DMS53 treated with DMSO at 0.1 percent for 48 hours (cell line): Measurements from ENCODE around the gene ACOX3.
"Not testable (repeated sequence)": the region's sequence is repeated elsewhere in the genome, so short reads cannot be mapped to it uniquely, and the experiment has no call there.

Experiments
- DNase-seq: peaks from one replicate; lab custom pipeline; 2025; ENCODE audit not compliant: unreplicated experiment; lab: John Stamatoyannopoulos, UW

ACOX3 gene

DNA sequence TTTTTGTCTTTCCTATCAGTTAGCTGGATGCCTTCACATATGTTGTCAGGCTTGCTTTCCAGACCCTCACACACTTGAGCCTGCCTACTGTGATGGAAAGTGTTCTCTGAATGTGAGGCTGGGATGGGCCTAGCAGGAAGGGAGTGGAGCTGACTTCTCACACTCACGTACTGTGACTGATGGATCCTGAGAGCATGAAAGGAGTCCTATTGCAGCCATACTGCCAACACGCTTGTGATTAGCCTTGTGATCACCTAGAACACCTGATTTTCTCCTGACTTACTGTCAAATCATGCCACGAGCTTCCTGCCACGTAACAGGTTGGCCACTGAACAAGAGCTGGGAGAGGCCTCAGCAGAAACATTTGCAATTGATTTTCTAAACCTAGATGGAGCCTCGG, 49.9 kb downstream of the ACOX3 start:
- DNase-seq: no peak

DNA sequence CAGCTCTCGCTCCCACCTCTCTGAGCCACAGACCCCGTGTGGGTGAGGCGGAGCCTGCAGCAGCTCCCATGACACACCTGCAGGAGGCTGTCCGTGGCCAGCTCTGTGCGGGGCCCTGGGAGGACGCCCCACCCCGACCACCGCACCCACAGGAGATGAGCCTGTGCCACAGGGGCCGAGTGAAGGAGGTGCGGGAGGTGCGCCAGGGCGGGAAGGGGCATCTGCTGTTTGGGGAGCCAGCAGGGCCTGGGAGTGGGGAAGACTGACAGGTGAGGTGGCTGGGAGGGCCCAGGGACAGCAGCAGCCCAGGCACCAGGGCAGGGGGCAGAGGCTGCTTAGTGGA, 52.0 kb downstream of the ACOX3 start:
- DNase-seq: no peak

DNA sequence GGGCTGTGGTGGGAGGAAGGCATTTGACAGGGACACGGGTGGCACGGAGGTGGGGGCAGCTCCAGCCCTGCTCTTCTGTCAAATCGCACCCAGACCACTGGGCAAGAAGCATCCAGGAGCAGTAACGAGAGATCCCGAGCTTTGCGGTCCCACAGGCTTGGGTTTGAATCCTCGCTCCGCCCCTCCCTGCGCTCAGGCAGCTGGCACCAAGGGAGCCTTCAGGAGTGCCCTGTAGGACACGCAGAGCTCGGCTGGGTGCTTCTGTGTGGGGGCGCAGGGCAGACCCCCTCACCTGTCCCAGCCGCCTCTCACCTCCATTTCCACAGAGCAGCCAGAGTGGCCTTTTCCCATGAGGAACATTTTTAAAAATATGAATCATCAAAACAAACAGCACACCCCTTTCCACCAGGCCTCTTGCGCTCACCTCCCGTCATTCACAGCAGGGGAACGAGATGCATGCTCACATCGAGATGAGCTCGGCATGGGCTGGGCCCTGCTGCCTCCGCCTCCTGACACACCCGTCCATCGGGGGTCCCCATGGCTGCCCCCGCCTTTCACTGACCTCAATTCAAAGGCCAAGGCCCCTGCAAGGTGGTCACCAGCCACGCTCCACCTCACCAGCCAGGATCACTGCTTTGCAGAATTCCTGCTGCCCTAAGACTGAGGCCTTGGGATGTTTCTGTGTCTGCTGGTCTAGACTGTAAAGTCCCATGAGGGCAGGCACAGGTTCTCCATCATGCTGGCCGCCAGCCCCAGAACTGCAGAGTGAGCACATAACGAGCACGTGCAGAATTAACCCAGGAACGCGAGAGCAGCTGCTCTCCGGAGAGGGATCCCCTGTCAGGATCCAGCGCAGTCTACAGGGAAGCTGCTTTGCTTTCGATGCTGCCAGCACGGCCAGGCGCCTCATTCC, 52.7 kb downstream of the ACOX3 start:
- no peak for DNase-seq

DNA sequence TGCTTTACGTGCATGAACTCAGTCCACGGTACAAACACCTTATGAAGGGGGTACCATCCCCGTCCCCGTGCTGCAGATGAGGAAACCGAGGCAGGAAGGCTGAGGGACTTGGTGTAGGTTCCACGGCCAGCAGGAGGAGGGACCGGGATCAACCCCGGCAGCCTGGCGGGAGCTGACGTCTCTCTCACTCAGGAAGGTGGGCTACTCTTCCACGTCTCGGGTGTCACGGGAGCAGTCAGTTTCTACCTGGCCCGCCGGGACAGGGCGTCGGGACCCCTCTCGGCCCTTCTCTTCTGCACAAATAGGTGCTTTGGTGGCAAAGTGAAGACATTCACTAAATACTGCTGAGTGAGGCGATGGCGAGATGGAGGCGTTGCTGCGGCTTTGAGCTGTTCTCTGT, 53.3 kb downstream of the ACOX3 start:
- DNase-seq: no peak

DNA sequence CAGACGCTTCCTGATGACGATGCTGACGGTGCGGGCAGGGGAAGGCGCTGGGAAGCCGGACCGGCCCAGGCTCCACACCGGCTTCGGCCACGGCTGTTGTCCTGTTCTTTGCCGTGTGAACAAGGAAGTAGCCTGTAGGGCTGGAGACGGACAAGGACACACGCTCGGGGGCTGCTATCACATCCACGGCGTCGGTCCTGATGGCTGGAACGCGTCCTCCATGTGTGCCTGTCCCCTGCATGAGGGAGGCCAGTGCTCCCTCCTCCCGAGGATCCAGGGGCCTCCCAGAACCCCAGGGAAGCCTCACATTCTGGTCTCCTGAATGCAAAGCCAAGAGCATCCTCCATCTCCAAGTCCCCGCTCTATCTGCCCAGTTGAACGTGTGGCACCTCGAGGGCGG, 53.8 kb downstream of the ACOX3 start:
- no peak for DNase-seq

DNA sequence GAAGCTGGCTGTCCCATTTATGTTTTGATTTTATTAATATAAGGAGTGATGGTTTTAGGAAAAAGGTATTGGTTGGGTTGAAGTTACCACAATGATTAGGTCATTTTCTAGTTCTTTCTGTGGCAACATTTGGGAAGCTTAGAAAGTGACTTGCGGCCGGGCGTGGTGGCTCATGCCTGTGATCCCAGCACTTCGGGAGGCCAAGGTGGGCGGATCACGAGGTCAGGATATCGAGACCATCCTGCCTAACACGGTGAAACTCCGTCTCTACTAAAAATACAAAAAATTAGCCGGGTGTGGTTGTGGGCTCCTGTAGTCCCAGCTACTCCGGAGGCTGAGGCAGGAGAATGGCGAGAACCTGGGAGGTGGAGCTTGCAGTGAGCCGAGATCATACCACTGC, 54.4 kb downstream of the ACOX3 start:
- DNase-seq: not testable (repeated sequence)

DNA sequence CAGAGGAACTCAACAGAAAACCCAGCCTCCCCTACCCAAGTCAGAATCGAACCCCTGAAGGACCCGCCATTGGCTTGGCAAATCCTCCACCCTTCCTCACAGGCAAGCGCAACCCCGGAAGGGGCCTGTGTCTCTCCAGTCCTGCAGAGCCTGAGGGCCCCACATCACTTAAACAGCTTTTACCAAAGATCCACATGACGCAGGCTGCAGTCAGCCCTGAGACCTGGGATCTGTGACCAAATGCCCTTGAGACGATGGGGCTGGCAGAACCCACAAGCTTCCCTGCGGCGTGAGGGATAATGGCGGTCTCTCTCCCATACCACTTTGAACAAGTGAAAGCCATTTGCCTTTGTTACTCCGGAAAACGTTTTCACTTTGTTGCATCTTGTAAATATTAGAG, 54.9 kb downstream of the ACOX3 start:
- no peak for DNase-seq

DNA sequence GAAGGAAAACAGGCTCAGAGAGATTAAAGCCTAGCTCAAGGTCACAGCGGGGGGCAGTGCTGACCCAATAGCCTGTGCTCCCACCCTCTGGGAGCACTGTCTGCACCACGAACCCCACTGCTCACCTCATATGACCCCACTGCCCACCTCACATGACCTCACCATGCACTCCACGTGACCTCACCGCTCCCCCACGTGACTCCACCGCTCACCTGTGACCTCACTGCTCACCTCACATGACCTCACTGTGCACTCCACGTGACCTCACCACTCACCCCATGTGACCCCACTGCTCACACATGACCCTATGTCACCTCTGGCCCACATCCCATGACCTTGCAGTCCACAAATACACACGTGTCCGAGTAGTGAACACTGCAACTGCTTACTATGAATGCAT, 55.4 kb downstream of the ACOX3 start:
- DNase-seq: no peak

DNA sequence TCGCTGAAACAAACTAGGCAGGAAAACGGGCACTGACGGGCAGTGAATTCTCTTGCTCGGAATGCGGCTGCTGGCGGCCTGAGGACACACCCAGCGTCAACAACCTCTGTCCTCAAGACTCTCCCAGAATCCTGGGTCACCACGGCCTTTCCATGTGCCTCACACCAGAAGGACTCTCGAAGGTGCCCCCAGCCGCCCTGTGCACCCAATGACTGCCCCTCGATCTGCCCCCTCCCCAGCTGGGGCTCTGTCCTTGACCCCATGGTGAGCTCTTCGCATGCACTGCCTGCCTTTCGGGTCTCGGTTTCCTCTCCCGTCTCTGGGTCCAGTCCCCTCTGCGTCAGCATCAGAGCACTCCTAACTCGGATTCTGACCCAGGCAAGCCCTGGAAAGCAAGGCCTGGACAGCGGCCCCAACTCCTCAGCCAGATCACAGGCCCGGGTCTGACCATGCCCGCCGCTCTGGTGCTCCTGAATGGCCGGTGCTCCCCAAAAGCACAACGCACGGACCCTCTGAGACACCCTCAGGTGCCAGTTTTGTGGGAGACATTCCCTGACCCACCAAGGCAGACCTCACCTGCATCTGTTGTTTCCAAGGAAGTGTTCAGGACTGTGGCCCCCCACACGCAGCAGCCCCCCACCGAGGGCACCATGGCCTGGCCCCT, 56.0 kb downstream of the ACOX3 start:
- no peak for DNase-seq

DNA sequence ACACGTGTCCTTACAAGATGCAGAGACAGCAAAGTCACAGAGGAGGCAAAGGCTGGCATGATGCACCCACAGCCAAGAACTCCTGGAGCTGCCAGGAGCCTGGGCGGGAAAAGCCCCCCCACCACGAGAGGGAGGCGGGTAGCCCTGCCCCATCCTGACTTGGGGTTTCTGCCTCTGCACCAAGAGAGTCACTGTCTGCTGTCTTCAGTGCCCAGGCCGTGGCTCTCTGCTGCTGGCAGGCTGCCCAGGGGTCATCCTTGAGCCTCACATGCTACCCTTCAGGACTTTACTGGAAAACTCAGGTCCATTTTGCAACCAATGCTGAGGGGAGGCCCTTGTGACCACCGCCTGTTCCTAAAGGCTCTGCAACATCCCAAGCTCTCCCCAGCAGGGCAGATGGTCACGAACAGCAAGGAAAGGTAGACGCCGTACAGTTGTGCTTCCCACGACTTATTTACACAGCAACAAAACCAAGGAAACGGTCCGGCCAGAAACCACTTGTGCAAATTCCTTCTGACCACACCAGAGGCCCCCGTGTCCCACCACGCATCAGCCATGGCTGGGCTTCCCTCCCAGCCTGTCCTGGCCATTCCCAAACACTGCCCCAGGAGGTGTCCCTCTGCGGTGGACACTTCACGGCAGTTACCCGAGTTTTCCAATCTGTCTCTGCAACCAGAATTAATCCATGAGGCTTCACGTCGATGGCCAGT, 56.9 kb downstream of the ACOX3 start:
- DNase-seq: no peak

DNA sequence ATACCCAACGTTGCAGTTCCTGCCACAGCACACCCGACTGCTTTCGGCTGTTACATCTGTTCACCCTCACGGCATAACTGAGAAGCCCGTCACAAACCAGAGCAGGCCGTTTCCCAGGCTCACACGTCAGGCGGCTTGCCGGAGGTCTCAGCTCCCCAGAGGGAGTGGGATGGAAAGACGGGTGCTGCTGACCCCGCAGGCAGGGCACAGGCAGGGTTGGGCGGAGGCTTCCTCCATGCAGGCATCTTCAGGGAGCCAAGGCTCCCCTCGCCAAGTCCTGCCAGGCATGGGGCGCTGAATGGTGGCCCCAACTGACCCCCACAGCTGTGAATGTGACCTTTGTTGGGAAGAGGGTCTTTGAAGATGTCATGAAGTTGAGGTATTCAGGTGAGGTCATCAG, 57.5 kb downstream of the ACOX3 start:
- no peak for DNase-seq

DNA sequence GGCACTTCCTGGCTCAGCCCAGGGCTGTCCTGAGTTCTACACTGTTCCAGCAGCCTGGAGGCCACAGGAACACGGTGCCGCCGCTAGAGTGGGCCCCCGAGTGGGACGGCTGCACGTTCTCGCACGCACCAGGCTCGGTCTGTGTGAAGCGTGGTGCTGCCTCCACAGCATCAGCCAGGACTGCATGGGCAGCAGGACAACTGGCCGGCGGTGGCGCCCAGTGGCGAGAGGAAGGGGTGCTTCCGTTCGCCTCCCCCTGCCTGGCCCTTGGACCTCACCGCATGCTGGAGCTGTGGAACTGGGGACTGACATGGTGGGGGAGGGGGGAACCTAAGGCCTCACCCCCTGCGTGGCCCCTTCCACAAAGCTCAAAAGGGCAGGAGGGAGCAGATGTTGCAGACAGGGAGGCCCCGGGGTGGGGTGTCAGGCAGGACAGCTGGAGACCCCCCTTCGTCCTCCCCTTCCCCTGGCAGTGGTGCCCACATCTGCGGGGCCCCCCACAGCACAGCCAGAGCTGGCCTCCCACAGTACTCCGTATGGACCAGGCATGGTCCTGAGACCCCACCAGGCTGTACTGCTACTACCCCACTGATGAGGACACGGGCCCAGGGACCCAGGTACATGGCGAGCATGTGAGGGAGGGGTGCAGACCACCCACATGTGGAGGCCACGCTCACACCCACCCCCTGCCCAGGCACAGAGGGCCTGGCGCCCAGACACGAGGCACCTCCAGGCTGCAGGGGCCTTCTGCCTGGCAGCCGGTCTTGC, 58.5 kb downstream of the ACOX3 start:
- no peak for DNase-seq

DNA sequence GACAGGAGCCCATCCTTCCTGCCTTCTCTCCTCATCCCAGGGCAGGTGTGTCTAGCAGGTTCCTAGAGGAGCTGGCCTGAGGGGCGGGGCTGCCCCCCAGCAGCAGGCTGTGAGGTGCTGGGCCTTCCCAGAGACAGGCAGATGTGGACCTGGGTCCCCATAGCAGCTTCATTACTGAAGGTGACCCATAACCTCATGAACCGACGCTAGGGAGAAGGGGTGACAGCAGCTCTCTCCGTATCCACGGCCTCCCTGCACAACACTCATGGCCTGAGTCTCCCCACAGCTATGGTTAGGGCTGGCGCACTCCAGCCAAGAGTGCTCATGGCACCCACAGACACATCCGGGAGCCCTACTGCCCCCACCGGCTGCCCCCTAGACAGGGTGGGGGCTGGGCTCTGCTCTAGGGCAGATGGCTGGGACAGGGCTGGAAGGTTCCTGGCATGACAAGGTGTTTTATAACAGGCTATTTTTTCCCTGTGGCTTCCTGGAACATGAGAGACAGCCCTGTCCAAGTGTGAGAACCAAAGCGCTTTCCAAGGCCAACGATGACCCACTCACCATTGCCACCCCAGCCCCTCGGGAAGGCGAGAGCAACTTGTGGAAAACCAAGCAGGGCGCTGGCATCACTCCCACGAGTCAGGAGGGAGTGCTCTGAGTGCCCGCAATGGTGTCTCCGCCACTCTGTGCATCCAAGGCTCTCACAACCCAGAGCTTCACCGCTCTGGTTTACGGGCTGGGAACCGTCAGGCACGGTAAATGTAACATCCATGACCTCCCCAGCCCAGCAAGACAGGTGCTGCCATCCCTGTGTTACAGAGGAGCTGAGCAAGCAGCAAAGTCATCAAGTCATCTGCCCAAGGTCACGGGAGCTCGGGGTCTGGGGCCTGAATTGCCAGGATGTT, 59.8 kb downstream of the ACOX3 start:
- no peak for DNase-seq

DNA sequence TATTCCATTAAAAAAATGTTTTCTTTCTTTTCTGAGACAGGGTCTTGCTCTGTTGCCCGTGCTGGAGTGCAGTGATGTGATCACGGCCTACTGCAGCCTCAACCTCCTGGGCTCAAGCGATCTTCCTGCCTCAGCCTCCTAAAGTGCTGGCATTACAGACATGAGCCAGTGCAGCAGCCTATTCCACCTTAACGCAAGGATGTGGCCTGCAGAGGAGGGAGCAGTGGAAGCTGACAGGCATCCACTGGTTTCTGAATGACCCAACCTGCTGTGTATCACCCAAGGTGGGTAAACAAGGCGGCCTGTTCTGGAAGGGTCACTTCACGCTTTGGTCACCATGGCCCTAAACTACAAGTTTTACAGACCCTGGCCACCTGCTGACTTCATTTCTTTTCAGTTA, 60.8 kb downstream of the ACOX3 start:
- no peak for DNase-seq

DNA sequence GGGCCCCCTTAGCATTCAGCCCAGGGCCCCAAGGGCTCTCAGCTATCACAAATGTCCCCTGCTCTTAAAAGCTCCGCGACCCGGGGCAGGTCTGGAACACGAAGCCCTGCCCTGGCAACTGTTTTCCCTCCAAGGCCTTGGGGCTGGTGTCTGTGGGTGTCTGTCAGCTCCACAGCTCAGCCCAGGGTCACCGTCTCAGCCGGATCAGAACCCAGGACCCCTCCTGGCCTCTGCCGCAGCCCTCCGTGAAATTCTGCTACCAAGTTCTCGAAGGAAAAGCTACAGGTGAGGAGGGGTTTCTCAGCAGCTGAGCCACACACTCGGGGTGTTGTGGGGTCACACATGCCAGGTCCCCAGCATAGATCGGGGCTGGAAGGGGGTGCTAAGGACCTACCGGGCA, 61.2 kb downstream of the ACOX3 start:
- no peak for DNase-seq

DNA sequence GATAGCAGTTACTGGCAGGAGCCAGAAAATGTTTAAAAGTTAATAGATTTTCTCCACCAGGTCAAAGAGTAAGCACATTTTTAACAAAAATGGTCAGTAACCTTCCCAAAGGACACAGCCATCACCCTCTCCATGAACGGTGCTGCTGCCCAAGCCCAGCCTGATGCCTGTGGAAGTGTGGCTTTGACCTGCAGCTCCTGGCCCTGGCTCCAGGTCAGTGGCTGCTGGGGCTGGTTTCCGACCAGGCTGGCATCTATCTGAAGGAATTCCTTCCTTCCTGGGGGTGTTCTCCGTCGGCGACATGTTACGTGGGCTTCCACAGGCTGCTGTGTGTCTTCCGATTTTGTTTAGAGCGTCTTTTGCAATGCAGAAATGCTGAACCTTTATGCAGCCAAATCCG, 61.7 kb downstream of the ACOX3 start:
- no peak for DNase-seq

DNA sequence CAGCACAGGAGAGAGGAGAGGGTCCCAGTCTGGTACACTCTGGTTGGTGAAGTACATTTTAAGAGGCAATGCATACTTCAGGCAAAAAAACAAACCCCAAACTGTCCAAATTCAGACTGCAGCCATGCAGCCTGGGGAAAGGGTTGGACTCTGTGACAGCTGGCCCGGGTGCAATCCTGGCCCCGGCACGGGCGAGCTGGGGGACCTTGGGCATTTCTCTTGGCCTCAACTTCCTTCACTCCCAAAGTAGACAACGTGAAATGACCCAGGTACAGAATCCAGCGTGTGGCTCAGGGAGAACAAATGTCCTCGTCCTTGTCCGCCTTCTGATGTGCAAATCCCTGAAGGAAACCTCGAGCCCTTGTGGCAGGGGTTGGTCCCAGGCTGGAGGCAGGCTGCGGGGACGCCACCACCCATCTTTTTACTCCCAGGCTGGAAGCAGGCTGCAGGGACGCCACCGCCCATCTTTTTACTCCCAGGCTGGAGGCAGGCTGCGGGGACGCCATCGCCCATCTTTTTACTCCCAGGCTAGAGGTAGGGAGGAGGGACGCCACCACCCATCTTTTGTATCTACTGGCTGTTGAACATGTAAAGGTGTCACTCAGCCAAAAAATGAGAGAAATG, 62.3 kb downstream of the ACOX3 start:
- DNase-seq: no peak

DNA sequence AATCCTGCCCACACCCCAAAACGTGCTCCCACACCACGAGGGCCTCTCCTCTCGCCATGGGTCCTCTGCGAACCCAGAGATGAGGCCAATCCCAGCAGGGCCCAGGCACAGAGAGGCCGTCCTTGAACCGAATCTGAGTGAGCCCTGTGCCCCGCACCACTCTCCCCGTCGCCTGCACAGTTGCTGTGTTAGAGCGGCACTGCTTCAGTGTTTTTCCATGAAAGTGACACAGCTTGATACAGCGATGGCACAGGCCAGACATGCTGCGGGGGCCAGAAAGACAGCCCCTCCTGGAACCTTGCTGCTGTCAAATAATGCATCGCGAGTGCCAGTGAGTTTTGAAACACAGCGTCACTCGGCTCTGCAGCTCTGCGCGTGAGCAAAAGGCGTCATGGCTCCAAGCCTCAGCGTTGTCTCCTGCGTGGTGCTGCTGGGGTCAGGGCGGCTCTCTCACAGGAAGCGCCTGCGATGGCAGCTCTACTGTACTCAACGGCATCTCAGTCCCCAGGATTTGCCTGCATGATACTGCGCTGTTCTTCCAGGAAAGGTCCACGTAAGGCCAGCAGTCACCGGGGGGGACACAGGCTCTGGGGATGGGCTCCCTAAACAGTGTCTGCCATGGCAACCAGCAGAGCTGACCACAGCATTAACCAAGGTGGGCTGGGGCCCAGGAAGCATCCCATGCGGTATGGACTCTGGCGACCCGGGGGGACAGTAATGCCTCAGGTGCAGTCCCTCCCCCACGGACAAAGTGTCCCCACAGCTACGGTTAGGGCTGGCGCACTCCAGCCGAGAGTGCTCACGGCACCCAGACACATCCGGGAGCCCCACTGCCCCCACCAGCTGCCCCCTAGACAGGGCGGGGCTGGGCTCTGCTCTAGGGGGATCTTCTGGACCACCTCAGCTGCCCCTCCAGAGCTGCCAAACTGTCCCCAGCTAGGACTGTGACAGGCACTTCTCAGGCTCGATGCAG, 63.1 kb downstream of the ACOX3 start:
- DNase-seq: no peak
